SKM-1 treated with dmso at 0.1 percent for 144 hours (cell line): ENCODE data around the gene FBXO24.

ENCODE experiments used
- DNase-seq: peaks from one replicate; lab custom pipeline; 2025; ENCODE audit not compliant: unreplicated experiment; lab: John Stamatoyannopoulos, UW

FBXO24 gene

GRCh38 chr7:100620804-100621203, 34.7 kb downstream of the FBXO24 start:
- DNase-seq = no peak

DNA sequence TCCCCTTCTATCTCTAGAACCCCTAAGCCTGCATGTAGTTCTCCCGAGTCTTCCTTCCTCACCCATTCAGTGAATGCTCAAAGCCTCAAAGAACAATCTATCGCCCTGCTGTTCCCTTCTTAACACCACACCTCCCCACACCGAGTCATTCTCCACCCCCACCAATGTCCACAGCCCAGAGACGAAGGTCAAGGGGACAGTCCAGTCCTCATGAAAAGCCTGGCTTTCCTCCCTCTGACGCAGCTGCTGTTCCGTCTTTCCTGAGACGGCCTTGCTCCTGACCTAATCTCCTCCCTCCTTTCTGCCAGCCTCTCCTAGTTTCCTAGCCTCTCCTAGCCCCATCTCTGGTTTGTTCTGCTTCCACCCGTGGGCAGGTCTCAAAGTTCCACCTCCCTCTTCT, 35.4 kb downstream of the FBXO24 start:
- DNase-seq = no peak

DNA sequence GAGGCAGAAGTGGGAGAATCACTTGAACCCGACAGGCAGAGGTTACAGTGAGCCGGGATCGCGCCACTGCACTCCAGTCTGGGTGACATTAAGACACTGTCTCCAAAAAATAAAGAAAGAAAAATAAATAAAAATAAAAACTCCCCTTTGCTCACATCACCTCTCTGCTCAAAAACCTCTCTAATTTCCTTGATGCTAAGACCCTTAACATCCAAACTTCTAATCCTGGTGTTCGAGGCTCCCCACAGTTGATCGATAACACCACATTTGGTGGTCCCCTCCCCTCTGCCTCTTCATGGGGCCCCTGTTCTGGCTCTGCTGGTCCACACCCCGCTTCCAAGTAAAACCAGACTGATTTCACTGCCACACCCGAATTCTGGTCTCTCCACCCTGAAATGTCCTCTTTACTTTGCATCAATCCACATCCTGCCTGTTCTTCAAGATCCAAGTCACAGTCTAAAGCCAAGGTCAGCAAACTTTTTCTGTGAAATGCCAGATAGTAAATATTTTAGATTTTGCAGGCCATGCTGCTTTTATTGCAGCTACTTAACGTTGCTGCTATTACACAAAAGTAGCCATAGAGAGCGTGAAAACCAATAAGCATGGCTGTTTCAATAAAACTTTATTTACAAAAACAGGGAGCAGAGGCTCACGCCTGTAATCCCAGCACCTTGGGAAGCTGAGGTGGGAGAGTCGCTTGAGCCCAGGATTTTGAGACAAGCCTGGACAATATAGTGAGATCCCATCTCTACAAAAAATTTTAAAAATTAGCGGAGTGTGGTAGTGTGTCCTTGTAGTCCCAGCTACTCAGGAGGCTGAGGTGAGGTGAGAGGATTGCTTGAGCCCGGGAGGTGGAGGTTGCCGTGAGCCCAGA, 38.1 kb downstream of the FBXO24 start:
- no peak for DNase-seq

DNA sequence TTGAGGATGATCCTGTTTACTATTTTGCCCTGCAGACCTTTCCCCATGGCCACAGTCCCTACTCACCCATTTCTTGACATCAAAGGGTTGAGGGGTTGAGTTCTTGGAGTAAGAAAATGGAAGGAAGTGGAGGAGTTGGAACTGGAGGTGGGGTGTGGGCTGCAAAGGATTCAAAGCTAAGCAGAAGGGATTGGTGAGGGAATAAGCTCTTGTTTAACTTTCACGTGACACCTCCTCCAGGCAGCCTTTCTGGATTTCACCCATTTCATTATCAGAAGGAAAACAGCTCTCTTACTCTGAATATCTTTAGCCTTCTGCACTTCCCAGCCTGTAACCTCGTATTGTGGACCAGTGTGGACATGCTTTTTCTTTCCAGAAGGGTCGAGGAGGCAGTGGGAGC, 39.9 kb downstream of the FBXO24 start:
- DNase-seq = no peak

- DNase-seq = peak; percentile 26
Measured at GRCh38 chr7:100626530-100627237, 40.6 kb downstream of the FBXO24 start.

GRCh38 chr7:100627238-100627549, 41.1 kb downstream of the FBXO24 start:
- no peak for DNase-seq

- peak; percentile 45 for DNase-seq
Measured at GRCh38 chr7:100629117-100629716, 43.1 kb downstream of the FBXO24 start.

DNA sequence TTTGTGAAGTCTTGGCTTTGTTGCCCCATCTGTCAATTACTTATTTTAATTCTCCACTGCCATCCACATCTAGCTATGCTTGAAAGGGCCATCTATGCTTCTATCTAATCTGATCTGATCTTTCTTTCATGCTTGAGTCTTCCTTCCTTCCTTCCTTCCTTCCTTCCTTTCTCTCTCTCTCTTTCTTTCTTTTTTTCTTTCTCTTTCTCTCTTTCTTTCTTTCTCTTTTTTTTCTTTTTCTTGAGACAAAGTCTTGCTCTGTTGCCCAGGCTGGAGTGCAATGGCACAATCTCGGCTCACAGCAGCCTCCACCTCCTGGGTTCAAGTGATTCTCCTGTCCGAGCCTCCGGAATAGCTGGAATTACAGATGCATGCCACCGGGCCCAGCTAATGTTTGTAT, 43.9 kb downstream of the FBXO24 start:
- no peak for DNase-seq

- peak; percentile 40 for DNase-seq
Measured at GRCh38 chr7:100632951-100633717, 47.0 kb downstream of the FBXO24 start.

DNA sequence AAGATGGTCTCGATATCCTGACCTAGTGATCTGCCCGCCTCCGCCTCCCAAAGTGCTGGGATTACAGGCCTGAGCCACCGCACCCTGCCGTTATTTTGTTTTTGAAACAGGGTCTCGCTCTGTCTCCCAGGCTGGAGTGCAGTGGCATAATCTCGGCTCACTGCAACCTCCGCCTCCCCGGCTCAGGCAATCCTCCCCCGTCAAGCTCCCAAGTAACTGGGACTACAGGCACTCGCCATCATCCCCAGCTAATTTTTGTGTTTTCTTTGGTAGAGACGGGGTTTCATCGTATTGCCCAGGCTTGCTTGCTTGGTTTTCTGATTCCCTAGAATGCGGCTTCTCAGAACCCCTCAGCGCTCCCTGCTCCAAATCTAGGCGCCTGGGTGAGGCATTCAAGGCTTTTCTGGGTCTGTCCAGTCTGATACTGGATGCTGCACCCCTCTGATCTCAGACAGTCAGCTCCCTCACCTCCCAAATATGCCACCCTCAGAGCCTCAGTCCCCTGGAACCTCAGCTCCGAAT, 53.9 kb downstream of the FBXO24 start:
- DNase-seq = no peak

GRCh38 chr7:100640517-100641440, 54.7 kb downstream of the FBXO24 start:
- no peak for DNase-seq

DNA sequence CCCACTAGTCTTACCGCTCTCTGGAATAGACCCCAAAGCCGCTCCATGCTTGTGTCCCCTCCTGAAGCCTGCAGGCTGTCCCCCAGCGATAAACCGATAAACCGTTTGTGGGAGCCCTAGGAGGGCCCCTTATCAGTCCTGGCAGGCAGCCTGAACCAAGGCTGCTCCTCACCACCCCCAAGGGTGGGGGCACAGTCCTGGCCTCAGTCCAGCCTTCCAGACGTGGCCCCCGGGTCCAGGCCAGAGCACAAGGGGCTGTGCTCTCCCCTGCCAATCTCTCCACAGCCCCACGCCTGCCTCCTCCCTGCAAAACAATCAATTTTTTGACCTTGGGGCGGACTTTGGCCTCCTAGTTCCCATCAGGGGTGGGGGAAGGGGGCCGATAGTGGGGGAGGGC, 55.3 kb downstream of the FBXO24 start, which contains the start of gene TFR2:
Gene TFR2, minus strand, starts transcription at position 90 of the 397 bp plus-strand sequence. Its CDS starts 43 bp downstream, at position 47.
- no peak for DNase-seq

GRCh38 chr7:100641860-100642533, 55.9 kb downstream of the FBXO24 start:
- DNase-seq = no peak

DNA sequence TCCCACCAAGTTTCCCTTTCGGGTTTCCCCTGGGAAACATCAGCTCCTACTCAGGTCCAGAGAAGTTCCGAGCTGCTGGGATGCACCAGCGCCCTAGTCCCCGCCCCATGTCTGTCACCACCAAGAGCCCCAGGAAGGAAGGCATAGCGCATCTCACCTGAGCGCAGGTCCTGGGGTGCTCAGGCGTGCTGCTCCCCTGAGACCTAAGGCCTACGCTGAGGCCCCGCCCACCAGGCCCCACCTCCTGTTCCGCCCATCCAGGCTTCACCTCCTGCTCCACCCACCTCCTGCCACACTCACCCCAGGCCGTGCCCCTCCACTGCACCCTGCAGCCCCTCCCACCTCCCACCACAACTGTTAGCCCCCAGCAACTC, 56.4 kb downstream of the FBXO24 start:
- DNase-seq = no peak

DNA sequence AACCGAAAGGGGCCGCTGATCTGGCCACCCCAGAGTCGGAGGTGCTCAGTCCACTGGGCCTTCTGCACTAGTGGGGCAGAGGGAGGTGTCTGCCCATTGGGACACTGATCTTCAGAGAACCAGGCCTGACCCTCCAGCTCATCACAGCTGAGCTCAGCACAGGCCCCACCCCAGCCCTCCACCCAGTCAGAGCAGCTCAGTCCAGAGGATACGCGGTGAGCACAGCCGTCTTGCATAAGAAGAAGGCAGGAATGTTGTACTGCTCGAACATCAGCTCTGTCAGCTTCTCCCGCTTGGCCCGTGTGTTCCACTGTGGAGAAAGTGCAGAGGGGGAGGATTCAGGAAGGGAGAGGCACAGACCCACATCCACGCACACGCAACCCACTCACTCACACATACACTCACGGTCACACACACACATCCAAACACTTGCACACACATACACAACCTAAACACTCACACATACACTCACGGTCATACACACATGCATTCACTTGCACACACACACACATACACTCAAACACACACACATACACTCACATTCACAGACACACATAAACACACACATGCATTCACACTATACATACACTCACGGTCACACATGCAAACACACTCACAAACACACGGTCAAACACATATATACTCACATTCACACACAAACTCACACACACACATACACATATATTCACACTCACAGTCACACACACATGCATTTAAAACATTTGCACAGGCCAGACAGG, 63.9 kb downstream of the FBXO24 start:
- no peak for DNase-seq
